GM18505 (cell line): ENCODE data around the gene SQSTM1.

Source experiments
- ATAC-seq: cut with Tn5 transposase; IDR thresholded peaks from one replicate; pipeline ENCODE4 v1.9.1; 2021; ENCODE audit not compliant: unreplicated experiment
- POLR2A ChIP-seq: IDR thresholded peaks from 4 replicates; pipeline ENCODE4 v1.6.1; 2011; ENCODE audit warnings: borderline replicate concordance; ENCODE audit not compliant: insufficient read depth, insufficient read length; ENCODE audit errors: extremely low read depth

SQSTM1 gene

GRCh38 chr5:179798771-179799643 lies 21.7 kb upstream of the SQSTM1 start:
- no peak for ATAC-seq
- TF ChIP-seq POLR2A = no peak

DNA sequence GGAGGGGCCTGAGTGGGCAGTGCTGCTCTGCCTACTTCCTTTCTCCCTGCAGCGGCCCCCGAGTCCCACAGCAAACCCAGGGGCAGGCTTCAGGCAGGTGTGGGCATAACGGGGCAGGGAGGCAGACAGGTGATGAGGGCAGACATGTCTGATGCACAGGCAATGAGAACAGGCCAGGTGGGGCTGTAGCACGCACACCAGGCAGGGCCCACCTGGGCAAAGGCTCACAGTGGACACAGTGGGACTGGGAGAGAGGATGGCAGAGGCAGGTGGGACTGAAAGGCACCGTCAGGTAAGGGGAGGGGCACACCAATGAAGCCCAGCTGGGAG lies 21.1 kb upstream of the SQSTM1 start:
- TF ChIP-seq POLR2A = no peak
- no peak for ATAC-seq

DNA sequence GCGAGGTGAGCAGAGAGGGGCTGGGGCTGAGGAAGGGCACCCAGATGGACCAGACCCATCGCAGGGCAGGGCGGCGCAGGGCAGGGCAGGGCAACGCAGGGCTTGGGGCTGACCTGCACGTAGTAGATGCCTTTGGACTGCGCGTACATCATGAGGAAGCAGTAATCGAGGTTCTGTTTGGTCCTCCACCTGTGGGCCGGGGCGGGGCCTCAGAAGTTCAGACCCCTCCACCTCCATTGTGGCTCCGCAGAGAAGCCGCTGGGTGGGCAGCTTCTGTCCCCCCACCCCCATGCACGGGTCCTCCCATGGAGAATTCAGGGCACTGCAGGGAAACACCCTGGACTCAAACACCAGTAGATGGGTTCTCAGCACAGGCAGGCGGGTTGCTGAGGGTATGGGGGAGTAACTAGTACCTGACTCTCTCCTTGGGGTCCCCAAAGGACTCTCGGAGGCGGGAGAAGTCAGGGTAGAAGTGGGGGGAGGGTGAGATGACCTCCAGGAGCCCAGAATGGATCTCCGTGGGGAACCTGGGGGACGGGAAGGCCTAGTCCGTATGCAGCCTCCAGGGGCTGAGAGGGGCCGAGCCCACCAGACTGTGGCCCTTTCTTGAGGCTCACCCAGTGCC lies 20.5 kb upstream of the SQSTM1 start:
- no peak for TF ChIP-seq POLR2A
- ATAC-seq = no peak

DNA sequence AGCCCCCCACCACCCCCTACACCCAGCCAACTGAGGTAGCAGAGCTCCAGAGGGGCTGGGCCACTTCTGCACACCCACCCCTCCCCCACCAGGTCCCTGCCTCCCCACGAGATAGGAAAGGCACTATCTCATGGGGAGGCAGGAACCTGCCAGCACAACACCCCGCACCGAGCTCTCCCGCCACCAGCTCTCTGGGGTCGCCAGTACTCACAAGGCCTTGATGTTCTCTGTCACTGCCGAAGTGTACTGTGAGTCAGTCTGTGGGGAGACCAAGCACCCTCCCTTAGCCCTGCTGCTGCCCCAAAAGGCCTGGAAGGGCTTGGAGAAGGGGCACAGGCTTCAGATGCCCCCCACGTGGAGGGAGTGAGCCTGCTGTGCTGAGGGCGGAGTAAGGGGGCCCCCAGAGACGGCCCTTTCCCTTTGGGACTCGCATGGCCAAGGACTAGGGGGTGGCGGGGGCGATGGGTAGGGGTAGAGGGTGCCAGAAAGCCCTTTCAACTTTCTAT lies 20.0 kb upstream of the SQSTM1 start:
- TF ChIP-seq POLR2A = no peak
- ATAC-seq = no peak

DNA sequence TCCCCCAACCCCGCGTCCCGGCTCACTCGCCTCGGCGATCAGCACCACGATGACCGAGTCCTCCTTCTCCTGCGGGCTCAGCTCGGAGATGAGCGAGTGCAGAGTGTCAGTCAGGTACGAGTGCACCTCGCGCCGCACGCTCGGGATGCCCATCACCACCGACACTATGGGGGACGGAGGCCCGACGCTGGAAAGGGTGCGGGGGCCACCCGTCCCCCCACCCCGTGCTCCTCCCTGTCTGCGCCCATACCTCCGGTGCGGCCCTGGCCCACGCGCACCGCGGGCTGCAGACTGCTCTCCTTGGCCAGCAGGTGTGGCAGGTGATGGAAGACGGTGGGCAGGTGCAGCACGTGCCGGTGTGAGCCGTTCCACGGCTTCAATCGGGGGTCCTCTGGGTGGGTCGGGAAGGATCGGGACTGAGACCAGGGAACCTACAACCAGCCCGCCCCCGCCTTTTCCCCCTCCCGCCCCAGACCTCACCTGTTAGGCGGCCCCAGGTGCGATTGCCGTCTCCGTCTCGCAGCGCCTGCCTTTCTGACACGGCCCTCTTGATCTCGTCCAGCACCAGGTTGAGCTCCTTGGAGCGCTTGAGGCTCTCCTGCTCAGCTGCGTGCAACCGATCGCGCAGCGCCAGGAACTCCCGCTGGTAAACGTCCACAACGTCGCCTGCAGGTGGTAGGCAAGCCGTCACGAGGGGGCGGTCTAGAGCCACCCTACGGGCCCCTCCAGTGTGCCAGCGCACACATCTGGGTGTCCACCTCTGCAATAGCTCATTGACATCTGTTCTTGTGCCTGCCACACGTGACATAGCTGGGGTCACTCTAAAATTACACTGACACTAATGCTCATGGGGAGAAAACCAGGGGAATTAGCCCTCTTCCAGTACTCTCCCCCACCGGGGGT lies 19.1 kb upstream of the SQSTM1 start:
- TF ChIP-seq POLR2A = no peak
- ATAC-seq = no peak

GRCh38 chr5:179802207-179802883 lies 18.4 kb upstream of the SQSTM1 start:
- no peak for ATAC-seq
- no peak for TF ChIP-seq POLR2A

GRCh38 chr5:179802950-179803562 lies 17.6 kb upstream of the SQSTM1 start:
- ATAC-seq = no peak
- no peak for TF ChIP-seq POLR2A

DNA sequence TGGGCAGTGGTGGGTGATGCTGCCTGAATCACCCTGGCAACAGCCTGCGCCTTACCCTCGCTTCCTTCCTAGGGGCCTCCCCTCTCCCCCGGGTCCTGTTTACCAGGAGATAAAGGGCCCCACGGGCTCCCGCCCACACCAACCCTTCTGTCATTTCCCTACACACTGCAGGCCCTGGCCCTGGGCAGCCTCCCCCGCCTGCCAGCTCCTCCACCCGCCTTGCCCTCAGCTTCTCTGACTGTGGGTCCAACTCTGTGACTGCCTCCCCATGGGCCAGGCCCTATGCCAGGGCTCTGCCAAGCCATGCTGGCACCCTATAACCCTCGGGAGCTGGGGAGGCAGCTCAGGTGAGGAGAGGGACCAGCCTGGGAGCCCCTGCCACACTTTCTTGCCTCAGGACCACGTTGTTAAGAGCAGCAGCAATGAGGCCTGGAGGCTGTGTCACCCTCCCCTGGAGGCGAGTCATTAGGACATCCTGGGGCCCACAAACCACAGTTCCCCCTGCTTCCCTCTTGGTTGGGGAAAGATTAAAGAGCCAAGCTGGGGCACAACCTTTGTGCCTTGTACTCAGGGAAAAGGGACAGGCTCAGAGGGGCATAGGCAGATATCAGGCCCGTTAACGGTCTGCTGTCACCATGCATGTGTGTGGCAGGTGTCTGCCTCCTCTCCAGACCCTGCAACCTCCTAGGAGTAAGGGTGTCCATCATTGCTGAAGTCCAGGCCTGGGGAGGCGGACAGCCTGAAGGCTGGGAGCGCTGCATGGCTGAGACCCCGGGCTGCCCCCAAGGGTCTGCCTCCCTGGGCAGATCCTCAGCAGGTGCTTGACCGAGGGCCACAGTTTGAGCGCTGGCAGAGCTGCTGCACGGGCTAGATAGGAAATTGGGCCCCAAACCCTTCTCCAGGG lies 16.8 kb upstream of the SQSTM1 start:
- no peak for ATAC-seq
- TF ChIP-seq POLR2A = no peak

DNA sequence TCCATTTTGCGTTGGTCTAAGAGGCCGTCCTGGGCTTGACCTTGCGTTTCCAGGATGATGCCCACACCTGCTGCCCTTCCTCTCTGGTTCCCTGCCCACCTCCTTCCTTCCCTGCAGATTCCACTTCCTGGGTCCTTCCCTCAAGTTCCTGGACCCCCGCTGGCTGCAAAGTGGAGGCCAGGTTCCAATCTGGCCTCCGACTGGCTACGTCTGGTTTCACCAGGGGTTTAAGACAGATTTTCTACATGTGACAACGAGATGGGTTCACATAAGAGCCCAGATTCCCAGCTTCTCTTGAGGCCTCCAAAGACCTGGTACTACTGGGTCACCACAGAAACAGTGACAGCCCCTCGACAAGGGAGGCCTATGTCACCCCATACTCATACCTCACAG lies 16.2 kb upstream of the SQSTM1 start:
- no peak for TF ChIP-seq POLR2A
- no peak for ATAC-seq

GRCh38 chr5:179805070-179805528 lies 15.6 kb upstream of the SQSTM1 start:
- no peak for ATAC-seq
- TF ChIP-seq POLR2A = no peak

GRCh38 chr5:179805529-179806249 lies 15.0 kb upstream of the SQSTM1 start:
- no peak for TF ChIP-seq POLR2A
- peak; percentile 23 for ATAC-seq

DNA sequence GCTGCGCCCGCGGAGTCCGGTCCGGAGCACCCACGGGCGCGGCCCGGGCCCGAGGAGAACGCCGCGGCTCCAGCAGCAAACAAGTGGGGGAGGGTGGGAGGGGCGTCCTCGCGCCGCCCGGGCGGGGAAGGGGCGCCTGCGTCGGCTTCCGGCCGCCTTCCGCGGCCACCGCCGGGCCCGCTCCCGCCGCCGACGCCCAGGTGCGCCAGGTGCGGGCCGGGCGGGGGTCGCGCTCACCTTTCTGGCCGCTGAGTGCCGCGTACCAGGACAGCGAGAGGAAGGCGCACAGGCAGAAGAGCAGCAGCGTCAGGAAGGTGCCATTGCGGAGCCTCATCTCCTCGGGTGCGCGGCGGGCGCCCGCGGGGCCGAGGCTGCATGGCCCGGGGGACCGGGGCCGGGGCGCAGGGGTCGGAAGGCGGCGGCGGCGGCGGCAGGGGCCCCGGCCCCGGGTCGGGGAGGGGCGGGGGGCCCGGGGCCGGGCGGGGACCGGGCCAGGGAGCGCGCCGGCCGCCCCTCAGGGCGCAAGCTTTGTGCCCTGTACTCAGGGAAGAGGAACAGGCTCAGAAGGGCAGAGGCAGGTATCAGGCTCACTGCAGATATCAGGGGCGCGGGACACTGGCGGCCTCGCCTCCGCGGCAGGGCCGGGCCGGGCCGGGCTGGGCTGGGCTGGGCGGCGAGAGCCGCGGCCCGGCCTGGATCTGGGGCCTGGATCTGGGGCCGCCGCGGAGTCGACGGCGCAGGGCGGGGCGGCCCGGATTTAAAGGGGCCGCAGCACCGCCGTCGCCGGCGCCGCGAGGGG lies 14.3 kb upstream of the SQSTM1 start, which contains the start of gene MGAT4B:
Gene MGAT4B, minus strand, starts transcription at position 617 of the 799 bp plus-strand sequence. Its CDS starts 283 bp downstream, at position 334.
- TF ChIP-seq POLR2A = peak; percentile 80
- peak; percentile 57 for ATAC-seq
